Neural crest cell (in vitro differentiated cells): ENCODE results near the gene ELK3. TPM values are rescaled to one million over a fixed set of nuclear protein-coding genes. Genes with fewer than 3 reads are reported as not detected.
A peak's percentile ranks its signal among the peaks of the same experiment; 100 is the strongest.

ENCODE experiments used
- DNase-seq: peaks from one replicate; pipeline ENCODE4 v3.0.0; 2021; ENCODE audit warnings: low read depth, mixed read lengths, low spot score
- H3K27ac Mint-ChIP-seq: one replicate; pipeline ENCODE4 v1.8.0; 2021; ENCODE audit warnings: mild to moderate bottlenecking, mixed read lengths; ENCODE audit not compliant: unreplicated experiment
- H3K27me3 Mint-ChIP-seq: 2 replicates; pipeline ENCODE4 v1.8.0; 2021; ENCODE audit warnings: low read depth, mild to moderate bottlenecking, mixed read lengths
- H3K36me3 Mint-ChIP-seq: 2 replicates; pipeline ENCODE4 v1.8.0; 2021; ENCODE audit warnings: low read depth, mild to moderate bottlenecking, mixed read lengths
- H3K4me1 Mint-ChIP-seq: 2 replicates; pipeline ENCODE4 v1.8.0; 2021; ENCODE audit warnings: mixed read lengths
- H3K4me3 Mint-ChIP-seq: one replicate; pipeline ENCODE4 v1.8.0; 2021; ENCODE audit warnings: mild to moderate bottlenecking, mixed read lengths
- H3K9me3 Mint-ChIP-seq: 2 replicates; pipeline ENCODE4 v1.8.0; 2021; ENCODE audit warnings: mixed read lengths
- total RNA-seq: library from RNA; stranded (reverse); gene quantifications from 2 replicates; pipeline ENCODE4 v1.2.1, GENCODE V29; 2021
- TF ChIP-seq, protein P1 (sequence below): fragments of 200-600 bp; sonication (generic); conservative IDR thresholded peaks from 2 replicates; pipeline ENCODE4 v1.5.0; 2021; ENCODE audit warnings: antibody characterized with exemption, mild to moderate bottlenecking

The ELK3 gene
- total RNA-seq, 1 donor from 2014 or later: 19.0 TPM

- H3K27ac Mint-ChIP-seq: no peak overlapping the region
- H3K27me3 Mint-ChIP-seq: no peaks in the 10 kb centered on the region
- H3K4me3 Mint-ChIP-seq: no peak overlapping the region
- H3K36me3 Mint-ChIP-seq: no peaks in the 10 kb centered on the region
- no peaks in the 10 kb centered on the region for H3K9me3 Mint-ChIP-seq
- DNase-seq: no peak
- TF ChIP-seq, protein P1, sequence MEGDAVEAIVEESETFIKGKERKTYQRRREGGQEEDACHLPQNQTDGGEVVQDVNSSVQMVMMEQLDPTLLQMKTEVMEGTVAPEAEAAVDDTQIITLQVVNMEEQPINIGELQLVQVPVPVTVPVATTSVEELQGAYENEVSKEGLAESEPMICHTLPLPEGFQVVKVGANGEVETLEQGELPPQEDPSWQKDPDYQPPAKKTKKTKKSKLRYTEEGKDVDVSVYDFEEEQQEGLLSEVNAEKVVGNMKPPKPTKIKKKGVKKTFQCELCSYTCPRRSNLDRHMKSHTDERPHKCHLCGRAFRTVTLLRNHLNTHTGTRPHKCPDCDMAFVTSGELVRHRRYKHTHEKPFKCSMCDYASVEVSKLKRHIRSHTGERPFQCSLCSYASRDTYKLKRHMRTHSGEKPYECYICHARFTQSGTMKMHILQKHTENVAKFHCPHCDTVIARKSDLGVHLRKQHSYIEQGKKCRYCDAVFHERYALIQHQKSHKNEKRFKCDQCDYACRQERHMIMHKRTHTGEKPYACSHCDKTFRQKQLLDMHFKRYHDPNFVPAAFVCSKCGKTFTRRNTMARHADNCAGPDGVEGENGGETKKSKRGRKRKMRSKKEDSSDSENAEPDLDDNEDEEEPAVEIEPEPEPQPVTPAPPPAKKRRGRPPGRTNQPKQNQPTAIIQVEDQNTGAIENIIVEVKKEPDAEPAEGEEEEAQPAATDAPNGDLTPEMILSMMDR: no peak
- peaks cover 28% of the 10 kb centered on the region for H3K4me1 Mint-ChIP-seq
Measured at GRCh38 chr12:96213869-96214268, 19.7 kb downstream of the ELK3 start.

DNA sequence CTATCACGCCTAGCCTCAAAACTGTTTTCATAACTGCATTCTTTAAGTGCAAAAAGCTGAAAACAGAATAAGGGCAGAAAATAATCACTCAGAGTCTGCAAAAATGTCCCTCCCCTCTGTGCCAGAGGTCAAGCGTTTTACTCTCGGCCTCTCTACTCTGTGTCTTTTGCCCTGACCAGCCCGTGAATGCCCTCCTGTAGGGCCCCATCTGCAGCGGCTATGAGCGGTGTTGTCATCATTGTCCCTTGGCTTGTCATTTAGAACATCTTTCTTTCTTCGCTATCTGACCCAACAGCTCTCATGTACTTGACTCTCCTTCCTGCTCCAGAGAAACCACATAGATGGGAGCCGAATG, 21.7 kb downstream of the ELK3 start:
- no peaks in the 10 kb centered on the region for H3K9me3 Mint-ChIP-seq
- peaks cover 16% of the 10 kb centered on the region for H3K4me1 Mint-ChIP-seq
- H3K36me3 Mint-ChIP-seq: no peaks in the 10 kb centered on the region
- DNase-seq: no peak
- H3K4me3 Mint-ChIP-seq: no peak overlapping the region
- H3K27me3 Mint-ChIP-seq: no peaks in the 10 kb centered on the region
- TF ChIP-seq, protein P1: no peak
- H3K27ac Mint-ChIP-seq: no peak overlapping the region

- Mint-ChIP-seq H3K27ac (peak overlapping the region; percentile 51), H3K4me1 (peaks cover 12% of the 10 kb centered on the region), H3K36me3 (no peaks in the 10 kb centered on the region), H3K4me3 (no peak overlapping the region), H3K9me3 (no peaks in the 10 kb centered on the region), H3K27me3 (no peaks in the 10 kb centered on the region)
- TF ChIP-seq, protein P1: no peak
- no peak for DNase-seq
Measured at GRCh38 chr12:96218989-96219678, 25.0 kb downstream of the ELK3 start.

DNA sequence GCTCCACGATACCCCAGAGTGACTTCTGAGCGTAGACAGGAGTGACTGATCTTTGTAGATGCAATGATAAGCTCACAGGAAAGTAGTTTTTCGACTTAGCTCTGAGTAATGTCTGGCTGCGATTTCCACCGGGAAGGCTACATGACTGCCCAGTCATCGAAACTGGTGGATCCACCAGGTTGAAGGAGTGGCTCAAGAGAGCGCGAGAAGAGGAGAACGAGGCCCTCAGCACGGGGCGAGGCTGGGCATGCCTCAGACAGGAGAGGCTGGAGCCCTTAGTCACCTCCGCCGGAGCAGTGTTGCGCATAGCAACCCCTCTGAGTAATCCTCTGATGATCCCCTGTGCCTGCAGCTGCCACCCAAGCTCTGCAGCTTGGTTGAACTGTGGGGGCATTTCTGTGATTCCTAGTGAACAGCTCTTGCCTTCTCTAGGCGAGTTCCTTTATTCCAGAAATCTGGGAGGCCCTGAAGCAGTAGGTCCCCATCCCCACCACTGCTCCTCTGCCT, 25.6 kb downstream of the ELK3 start:
- H3K27ac Mint-ChIP-seq: peak overlapping the region; percentile 51
- peaks cover 12% of the 10 kb centered on the region for H3K4me1 Mint-ChIP-seq
- no peak for DNase-seq
- no peaks in the 10 kb centered on the region for H3K27me3 Mint-ChIP-seq
- H3K9me3 Mint-ChIP-seq: no peaks in the 10 kb centered on the region
- no peak overlapping the region for H3K4me3 Mint-ChIP-seq
- TF ChIP-seq, protein P1: no peak
- H3K36me3 Mint-ChIP-seq: no peaks in the 10 kb centered on the region

GRCh38 chr12:96220902-96221301, 26.7 kb downstream of the ELK3 start:
- Mint-ChIP-seq H3K4me1 (peaks cover 4% of the 10 kb centered on the region), H3K36me3 (no peaks in the 10 kb centered on the region), H3K27ac (no peak overlapping the region), H3K9me3 (no peaks in the 10 kb centered on the region), H3K27me3 (no peaks in the 10 kb centered on the region), H3K4me3 (no peak overlapping the region)
- TF ChIP-seq, protein P1: no peak
- DNase-seq: no peak
